ENCODE data around the gene GDE1.
"Not testable (repeated sequence)": the region's sequence is repeated elsewhere in the genome, so short reads cannot be mapped to it uniquely, and the experiment has no call there.

DNA sequence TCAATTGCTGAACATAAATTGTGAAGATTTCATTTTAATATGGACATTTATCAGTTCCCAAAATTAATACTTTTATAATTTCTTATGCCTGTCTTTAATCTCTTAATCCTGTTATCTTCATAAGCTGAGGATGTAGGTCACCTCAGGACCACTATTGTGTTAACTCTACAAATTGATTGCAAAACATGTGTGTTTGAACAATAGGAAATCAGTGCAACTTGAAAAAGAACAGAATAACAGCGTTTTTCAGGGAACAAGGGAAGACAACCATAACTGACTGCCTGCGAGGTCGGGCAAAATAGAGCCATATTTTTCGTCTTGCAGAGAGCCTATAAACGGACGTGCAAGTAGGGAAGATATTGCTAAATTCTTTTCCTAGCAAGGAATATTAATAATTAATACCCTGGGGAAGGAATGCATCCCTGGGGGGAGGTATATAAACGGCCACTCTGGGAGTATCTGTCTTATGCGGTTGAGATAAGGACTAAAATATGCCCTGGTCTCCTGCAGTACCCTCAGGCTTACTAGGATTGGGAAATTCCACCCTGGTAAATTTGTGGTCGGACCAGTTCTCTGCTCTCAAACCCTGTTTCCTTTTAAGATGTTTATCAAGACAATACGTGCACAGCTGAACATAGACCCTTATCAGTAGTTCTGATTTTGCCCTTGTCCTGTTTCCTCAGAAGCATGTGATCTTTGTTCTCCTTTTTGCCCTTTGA, 21.5 kb upstream of the GDE1 start:
- TF ChIP-seq EZH2 (IDR thresholded peaks at IDR 0.05; ENCODE audit: borderline replicate concordance), result not testable (repeated sequence)
- TF ChIP-seq, protein P1, sequence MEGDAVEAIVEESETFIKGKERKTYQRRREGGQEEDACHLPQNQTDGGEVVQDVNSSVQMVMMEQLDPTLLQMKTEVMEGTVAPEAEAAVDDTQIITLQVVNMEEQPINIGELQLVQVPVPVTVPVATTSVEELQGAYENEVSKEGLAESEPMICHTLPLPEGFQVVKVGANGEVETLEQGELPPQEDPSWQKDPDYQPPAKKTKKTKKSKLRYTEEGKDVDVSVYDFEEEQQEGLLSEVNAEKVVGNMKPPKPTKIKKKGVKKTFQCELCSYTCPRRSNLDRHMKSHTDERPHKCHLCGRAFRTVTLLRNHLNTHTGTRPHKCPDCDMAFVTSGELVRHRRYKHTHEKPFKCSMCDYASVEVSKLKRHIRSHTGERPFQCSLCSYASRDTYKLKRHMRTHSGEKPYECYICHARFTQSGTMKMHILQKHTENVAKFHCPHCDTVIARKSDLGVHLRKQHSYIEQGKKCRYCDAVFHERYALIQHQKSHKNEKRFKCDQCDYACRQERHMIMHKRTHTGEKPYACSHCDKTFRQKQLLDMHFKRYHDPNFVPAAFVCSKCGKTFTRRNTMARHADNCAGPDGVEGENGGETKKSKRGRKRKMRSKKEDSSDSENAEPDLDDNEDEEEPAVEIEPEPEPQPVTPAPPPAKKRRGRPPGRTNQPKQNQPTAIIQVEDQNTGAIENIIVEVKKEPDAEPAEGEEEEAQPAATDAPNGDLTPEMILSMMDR (IDR thresholded peaks at IDR 0.05; ENCODE audit: poor library complexity), result not testable (repeated sequence)
